GM18505 (cell line): ENCODE measurements around the gene STING1.
"Not testable (repeated sequence)": the region's sequence is repeated elsewhere in the genome, so short reads cannot be mapped to it uniquely, and the experiment has no call there.

Experiments used
- ATAC-seq: cut with Tn5 transposase; IDR thresholded peaks from one replicate; pipeline ENCODE4 v1.9.1; 2021; ENCODE audit not compliant: unreplicated experiment
- POLR2A ChIP-seq: IDR thresholded peaks from 4 replicates; pipeline ENCODE4 v1.6.1; 2011; ENCODE audit warnings: borderline replicate concordance; ENCODE audit not compliant: insufficient read depth, insufficient read length; ENCODE audit errors: extremely low read depth

The STING1 gene

DNA sequence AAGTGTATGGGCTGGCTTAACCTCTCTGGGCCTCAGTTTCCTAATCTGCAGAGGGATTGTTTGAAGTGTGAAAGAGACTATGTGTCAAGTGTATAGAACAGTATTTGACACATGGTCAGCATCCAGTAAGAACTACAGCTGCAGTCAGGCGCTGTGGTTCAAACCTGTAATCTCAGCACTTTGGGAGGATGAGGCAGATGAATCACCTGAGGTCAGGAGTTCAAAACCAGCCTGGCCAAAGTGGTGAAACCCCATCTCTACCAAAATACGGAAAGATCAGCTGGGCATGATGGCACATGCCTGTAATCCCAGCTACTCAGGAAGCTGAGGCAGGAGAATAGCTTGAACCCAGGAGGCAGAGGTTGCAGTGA, 31.9 kb upstream of the STING1 start:
- ATAC-seq = no peak
- TF ChIP-seq POLR2A = no peak

DNA sequence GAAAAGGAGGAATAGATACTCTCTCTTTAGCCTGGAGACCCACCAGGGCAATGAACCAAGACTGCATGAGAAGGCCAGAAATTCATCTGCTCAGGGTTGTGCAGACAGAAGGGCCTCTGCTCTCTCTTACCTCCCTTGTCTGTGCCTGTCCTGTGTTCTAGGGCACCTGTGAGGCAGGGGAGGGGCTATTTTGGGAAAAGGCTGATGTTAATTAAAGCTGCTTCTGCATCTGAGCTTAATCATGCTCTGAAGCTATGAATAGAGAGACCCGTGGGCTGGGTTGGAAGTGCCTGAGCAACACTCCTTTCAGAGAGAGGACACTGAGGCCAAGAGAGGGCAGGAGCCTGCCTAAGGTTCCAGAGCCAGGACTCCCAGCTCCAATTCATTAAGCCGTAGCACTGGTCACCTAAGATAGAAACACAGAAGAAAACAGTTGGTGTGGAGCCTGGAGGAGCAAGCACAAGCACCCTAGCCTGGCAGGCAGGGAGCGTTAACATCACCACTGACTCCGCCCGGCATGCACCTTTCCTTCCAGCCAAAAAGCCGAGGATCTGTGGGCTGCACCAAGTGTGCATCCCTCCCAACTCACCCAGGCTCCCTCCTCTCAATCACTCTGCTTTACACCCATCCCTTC, 31.4 kb upstream of the STING1 start:
- no peak for ATAC-seq
- TF ChIP-seq POLR2A = no peak

GRCh38 chr5:139513434-139513833, 30.9 kb upstream of the STING1 start:
- not testable (repeated sequence) for ATAC-seq

- ATAC-seq = no peak
- TF ChIP-seq POLR2A = no peak
Observed at GRCh38 chr5:139512786-139513390, 30.3 kb upstream of the STING1 start.

DNA sequence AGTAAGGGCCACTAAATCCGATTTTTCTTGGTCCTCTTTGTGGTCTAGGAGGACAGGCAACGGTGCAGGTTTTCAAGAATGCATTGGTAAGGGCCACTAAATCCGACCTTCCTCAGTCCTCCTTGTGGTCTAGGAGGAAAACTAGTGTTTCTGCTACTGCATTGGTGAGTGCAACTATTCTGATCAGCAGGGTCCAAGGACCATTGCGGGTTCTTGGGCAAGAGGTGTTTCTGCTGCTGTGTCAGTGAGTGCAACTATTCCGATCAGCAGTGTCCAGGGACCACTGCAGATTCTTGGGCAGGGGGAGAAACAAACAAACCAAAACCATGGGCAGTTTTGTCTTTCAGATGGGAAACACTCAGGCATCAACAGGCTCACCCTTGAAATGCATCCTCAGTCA, 22.2 kb upstream of the STING1 start:
- ATAC-seq = not testable (repeated sequence)

GRCh38 chr5:139503879-139504278, 21.3 kb upstream of the STING1 start:
- ATAC-seq = not testable (repeated sequence)

GRCh38 chr5:139503036-139503817, 20.7 kb upstream of the STING1 start:
- not testable (repeated sequence) for ATAC-seq

GRCh38 chr5:139501381-139501780, 18.8 kb upstream of the STING1 start:
- no peak for TF ChIP-seq POLR2A
- ATAC-seq = no peak

DNA sequence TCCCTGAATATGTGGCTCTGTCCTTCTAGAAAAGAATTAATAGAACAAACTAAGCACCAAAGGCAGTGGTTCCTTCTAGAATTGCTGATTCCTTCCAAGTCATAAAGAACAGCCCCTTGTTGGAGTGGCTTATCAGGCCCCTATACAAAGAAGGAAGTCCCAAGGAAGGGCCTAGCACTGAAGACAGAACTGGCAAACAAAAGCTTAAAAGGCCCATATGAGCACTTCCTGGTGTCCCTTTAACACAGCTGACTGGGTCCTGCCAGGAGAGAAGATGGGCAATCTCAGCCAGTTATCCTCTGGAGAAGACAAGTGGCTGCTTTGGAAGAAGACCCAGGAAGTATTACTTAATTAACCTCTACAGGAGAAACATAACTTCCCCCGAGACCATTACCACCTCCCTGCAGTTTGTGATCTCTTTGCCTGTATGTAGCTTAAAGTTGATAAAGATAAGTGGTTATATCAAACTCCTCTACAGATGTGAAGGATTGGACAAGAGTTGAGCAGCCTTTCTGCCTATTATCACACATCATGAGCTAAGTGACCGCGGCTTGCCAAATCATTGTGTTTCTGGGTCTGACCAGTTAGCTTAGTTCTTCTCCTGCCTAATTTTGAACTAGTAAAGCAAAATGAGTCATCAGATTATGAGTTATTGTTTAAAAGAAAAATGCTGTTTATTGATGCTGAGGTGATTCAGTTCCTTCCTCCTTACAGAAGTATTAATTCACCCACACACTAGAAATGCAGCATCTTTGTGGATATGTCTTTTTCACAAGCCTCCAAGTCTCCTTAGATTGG, 13.3 kb upstream of the STING1 start:
- ATAC-seq = no peak
- no peak for TF ChIP-seq POLR2A

DNA sequence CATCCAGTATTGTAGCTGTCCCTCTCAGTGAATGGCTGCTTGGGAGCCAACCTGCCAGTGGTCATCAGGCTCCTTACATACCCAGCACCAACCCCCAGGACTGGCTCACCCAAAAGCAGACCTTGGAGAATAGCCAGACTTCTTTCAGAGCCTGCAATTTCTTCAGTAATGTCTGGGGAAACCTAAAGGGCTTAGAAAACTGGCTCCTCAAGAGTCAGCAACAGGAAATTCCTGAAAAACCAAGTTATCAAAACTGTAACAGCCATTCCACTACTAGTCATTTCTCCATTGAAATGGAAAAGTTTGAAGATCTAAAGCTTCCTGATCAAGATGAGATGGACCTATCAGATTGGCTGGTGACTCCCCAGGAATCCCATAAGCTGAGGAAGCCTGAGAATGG, 12.3 kb upstream of the STING1 start:
- no peak for TF ChIP-seq POLR2A
- ATAC-seq = no peak

DNA sequence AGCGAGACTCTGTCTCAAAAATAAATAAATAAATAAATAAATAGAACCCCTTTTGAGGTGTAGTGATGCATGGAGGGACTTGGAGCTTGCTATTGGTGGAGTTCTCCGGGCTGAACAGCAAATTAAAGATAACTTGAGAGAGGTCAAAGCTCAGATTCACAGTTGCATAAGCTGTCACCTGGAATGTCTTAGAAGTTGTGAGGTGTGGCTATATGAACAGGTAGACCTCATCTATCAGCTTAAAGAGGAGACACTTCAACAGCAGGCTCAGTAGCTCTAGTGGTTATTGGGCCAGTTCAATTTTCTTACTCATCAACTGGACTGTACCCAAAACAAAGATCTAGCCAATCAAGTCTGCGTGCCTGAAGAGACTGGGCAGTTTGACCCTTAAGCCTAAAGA, 11.7 kb upstream of the STING1 start:
- no peak for ATAC-seq
- no peak for TF ChIP-seq POLR2A

- no peak for ATAC-seq
- no peak for TF ChIP-seq POLR2A
Observed at GRCh38 chr5:139492700-139493192, 10.2 kb upstream of the STING1 start.

DNA sequence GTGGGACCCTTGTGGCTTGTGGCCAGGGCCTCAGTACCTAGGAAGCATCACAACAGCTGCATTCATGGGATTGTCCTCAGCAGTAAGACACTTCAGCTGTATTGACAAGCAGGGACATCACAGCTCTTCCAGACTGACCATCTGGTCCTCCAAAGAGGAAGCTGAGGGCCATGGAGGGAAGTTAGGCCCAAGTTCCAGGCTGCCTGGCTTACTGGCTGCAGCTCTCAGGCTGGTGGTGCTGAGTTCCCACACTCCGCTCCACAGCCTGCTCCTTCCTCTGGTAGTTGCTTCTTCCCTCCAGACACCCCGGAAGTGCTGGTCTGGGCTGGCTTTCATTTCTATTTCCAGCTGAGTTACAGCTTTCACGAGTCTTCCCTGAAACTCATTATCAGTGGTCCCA, 5.7 kb upstream of the STING1 start:
- no peak for ATAC-seq
- no peak for TF ChIP-seq POLR2A

- TF ChIP-seq POLR2A = no peak
- ATAC-seq = no peak
Observed at GRCh38 chr5:139486201-139486600, 3.6 kb upstream of the STING1 start.

GRCh38 chr5:139482890-139483208, 291 bp upstream of the STING1 start:
- ATAC-seq = not testable (repeated sequence)
